ENCODE data around the gene EXOC3.

DNA sequence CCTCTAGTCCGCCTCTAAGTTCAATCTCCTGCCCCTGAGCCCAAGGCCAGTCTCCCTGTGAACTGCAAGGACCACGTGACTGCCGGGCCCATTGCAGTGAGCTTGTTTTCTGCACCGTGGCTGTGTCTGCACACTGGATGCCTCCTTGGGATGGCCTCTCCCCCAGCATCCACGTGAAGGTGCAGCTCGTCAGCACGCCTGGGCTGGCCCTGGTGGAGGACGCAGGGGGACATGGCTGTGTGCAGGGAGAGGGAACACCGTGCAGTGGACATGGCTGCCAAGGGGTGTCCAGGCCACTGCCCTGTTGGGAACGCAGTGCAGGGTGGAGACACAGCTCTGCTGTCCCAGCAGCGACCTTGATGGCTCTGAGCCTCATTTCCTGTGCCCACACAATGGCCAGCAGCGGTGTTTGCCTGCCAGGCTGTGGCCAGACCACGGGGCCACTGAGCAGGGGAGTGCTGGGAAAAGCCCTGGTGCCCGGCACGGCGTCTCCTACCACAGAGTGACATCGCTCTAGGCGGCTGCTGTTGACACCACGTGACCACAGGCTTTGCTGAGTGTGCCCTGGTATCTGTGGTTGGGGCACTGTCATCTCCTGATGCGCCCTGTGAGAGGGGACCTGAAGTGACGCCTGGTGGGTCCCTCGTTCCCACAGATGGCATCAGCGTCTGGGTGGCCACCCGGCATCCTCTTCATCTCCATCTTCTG lies 26.9 kb upstream of the EXOC3 start:
- TF ChIP-seq, protein P1, sequence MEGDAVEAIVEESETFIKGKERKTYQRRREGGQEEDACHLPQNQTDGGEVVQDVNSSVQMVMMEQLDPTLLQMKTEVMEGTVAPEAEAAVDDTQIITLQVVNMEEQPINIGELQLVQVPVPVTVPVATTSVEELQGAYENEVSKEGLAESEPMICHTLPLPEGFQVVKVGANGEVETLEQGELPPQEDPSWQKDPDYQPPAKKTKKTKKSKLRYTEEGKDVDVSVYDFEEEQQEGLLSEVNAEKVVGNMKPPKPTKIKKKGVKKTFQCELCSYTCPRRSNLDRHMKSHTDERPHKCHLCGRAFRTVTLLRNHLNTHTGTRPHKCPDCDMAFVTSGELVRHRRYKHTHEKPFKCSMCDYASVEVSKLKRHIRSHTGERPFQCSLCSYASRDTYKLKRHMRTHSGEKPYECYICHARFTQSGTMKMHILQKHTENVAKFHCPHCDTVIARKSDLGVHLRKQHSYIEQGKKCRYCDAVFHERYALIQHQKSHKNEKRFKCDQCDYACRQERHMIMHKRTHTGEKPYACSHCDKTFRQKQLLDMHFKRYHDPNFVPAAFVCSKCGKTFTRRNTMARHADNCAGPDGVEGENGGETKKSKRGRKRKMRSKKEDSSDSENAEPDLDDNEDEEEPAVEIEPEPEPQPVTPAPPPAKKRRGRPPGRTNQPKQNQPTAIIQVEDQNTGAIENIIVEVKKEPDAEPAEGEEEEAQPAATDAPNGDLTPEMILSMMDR (IDR thresholded peaks at IDR 0.05; ENCODE audit: control extremely low read depth in 1 of 3, insufficient read depth in 1 of 3, low read depth in 1 of 3, low read length in 3 of 3): no peak
- TF ChIP-seq POLR2A (IDR thresholded peaks at IDR 0.05; ENCODE audit: control extremely low read depth in 1 of 2, low read depth in 2 of 2, low read length in 2 of 2) (no peak), RAD21 (IDR thresholded peaks at IDR 0.05 in 1 of 2, conservative IDR thresholded peaks at IDR 0.05 in 1 of 2; ENCODE audit: low read depth in 2 of 2, low read length in 2 of 2) (no peak), SP1 (IDR thresholded peaks at IDR 0.05; ENCODE audit: low read depth, low read length) (no peak), EZH2 (IDR thresholded peaks at IDR 0.05; ENCODE audit: low read depth, low read length, severe bottlenecking) (no peak), EP300 (IDR thresholded peaks at IDR 0.05; ENCODE audit: borderline replicate concordance in 1 of 2, low read depth in 2 of 2, low read length in 2 of 2) (no peak), RFX5 (IDR thresholded peaks at IDR 0.05; ENCODE audit: borderline replicate concordance, low read depth, low read length) (no peak), SP2 (IDR thresholded peaks at IDR 0.05; ENCODE audit: low read length) (no peak), YY1 (IDR thresholded peaks at IDR 0.05; ENCODE audit: low read depth, low read length) (no peak), GABPA (IDR thresholded peaks at IDR 0.05; ENCODE audit: borderline replicate concordance, insufficient read depth, low read length) (no peak), TCF12 (IDR thresholded peaks at IDR 0.05; ENCODE audit: low read depth, low read length) (no peak), TEAD4 (IDR thresholded peaks at IDR 0.05; ENCODE audit: low read depth, low read length) (no peak), BCL11A (IDR thresholded peaks at IDR 0.05; ENCODE audit: low read depth in 2 of 2, low read length in 2 of 2) (no peak)
- TF ChIP-seq, protein P2, sequence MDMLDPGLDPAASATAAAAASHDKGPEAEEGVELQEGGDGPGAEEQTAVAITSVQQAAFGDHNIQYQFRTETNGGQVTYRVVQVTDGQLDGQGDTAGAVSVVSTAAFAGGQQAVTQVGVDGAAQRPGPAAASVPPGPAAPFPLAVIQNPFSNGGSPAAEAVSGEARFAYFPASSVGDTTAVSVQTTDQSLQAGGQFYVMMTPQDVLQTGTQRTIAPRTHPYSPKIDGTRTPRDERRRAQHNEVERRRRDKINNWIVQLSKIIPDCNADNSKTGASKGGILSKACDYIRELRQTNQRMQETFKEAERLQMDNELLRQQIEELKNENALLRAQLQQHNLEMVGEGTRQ (IDR thresholded peaks at IDR 0.05; ENCODE audit: low read length): no peak
